Measurements from ENCODE around the gene DTHD1.

DNA sequence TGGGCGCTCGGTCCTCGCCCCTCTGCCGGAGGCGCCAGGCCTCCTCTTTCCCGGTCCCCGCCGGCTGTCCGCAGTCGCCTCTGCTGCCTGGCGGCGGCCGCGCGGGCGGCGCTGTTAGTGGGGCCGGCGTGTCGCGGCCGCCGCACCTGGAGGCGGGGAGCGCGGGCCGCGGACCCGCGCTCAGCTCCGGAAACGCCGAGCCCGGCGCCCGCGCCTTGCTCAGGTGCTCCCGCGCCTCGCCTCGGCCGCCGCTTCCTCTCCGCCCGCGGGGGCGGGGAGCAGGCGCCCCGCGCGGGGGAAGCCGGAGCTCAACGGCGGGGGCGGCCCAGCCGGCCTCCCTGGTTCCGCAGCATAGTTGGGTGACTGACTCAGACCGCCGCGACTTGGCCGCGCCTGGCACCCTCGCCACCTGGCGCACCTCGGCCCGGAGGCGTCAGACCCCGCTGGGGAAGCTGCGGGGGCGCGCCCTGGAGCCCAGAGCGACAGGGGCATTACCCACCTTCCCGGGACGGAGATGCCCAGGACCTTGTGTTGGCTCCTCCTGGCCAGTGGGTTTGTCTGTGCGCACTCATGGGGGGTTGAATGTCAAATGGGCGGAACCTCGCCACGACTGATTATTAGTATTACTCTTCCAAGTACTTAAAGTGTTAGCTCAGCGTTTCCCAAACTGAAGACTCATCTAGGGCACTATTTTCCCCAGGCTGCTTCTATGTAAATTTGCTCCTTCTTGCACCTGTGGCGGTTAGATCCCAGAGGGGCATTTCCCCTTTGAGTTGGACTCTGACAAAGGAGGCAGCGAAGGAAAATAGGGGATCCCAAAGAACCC, 36.9 kb upstream of the DTHD1 start, which contains the start of gene ARAP2:
- TF ChIP-seq, protein P1, sequence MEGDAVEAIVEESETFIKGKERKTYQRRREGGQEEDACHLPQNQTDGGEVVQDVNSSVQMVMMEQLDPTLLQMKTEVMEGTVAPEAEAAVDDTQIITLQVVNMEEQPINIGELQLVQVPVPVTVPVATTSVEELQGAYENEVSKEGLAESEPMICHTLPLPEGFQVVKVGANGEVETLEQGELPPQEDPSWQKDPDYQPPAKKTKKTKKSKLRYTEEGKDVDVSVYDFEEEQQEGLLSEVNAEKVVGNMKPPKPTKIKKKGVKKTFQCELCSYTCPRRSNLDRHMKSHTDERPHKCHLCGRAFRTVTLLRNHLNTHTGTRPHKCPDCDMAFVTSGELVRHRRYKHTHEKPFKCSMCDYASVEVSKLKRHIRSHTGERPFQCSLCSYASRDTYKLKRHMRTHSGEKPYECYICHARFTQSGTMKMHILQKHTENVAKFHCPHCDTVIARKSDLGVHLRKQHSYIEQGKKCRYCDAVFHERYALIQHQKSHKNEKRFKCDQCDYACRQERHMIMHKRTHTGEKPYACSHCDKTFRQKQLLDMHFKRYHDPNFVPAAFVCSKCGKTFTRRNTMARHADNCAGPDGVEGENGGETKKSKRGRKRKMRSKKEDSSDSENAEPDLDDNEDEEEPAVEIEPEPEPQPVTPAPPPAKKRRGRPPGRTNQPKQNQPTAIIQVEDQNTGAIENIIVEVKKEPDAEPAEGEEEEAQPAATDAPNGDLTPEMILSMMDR (IDR thresholded peaks at IDR 0.05) = no peak
- no peak for TF ChIP-seq POLR2A (IDR thresholded peaks at IDR 0.05)
